ENCODE measurements around the gene KIFC3.
"Not testable (repeated sequence)": the region's sequence is repeated elsewhere in the genome, so short reads cannot be mapped to it uniquely, and the experiment has no call there.

The KIFC3 gene

DNA sequence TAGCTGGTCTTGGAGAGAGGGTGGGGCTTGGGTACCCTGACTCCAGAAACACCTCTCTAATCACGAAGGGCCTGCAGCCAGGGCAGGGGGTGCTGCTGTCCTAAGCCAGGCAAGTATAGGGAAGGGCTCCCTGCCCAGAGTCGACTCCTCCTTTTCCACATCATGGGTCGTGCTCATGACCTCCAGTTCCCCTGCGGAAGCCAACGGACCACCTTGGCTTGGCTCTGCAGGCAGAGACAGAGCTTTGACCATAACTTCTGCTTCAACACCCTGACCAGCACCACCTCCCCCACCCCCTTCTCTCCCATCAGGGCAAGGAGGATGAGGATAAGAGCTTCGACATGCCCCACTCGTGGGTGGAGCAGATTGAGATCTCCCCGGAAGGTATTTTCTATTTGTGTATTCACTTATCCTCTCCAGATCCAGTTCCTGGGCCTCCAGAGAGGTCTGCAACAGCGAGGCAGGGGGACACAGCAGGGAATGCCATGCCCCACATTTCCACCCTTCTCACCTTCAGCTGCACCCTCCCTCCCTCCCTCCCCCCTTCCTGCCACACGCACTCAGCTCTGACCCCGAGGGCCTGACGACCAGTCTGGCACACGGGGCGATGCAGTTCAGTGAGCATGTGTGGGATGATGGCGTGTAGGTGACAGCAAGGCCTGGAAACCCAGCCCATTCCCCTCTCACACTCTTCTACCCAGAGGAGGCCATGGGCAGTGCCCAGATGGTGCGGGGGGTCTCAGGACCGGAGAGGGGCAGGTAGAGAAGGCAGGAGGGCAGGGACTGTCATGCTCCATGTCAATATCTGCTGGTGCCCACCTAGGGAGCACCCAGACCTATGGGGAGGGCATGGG, 80.7 kb downstream of the KIFC3 start:
- no peak for DNase-seq (ENCODE audit: low read depth)

DNA sequence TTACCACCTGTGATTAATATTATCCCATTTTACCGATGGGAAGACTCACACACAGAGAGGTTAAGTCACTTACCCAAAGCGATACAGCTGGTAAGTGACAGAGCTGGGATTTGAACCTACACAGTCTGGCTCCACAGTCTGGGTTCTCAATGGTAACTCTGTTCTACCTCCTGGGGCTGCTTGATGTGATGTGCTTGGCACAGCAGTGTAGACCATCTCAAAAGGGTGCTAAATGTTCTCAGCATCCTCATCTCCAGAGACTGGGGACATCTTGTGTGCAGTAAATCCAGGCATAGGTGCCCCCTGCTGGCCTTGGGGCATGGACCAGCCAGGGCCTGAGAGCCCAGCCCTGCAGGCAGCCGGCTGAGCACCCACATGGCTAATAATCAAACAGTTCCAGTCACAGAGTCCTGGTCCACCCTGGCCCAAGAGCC, 82.1 kb downstream of the KIFC3 start:
- peak; percentile 44 for DNase-seq (ENCODE audit: low read depth)

DNA sequence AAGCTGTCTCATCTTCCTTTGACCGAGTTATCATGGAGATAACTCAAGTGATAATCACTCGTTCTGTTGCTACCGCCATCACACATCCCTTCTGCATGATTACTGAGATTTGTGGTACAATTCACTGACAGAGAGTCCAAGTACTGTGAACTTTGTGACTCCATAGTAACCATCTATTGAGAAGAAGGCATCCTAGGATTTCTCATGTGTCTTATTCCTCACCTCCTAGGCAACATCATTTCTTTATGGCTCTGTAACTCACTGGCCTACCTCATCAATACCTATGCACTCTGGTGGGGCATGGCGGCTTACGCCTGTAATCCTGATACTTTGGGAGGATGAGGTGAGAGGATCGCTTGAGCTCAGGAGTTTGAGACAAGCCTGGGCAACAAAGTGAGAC, 88.2 kb downstream of the KIFC3 start:
- DNase-seq (ENCODE audit: low read depth): no peak

DNA sequence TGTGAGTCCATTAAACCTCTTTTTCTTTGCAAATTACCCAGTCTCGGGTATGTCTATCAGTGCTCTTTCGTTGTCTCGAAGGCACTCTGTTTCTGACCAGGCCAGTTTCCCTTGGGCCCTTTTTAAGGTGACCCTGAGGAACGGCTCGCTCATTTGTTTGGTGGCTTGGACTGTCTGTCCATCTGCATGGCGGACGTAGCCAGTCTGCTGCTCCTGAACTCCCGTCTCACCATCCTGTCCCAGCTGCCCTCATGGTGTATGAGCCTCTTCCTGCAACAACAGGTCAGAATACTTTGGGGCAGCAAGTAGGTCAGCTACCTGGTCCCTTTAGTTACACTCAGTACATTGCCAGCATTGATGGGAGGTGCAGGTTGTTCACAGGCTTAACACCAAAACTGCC, 88.7 kb downstream of the KIFC3 start:
- no peak for DNase-seq (ENCODE audit: low read depth)

DNA sequence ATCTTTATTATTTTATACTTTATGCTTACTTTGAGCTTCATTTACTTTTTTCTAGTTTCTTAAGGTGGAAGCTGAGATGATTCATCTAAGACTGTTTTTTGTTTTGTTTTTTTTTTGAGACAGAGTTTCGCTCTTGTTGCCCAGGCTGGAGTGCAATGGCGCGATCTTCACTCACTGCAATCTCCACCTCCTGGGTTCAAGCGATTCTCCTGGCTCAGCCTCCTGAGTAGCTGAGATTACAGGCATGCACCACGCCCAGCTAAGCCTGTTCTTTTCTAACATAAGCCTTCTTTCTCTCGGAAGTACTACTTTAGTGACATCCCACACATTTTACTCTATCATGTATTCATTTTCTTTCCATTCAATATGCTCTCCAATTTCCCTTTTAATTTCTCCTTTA, 89.7 kb downstream of the KIFC3 start:
- DNase-seq (ENCODE audit: low read depth): not testable (repeated sequence)

DNA sequence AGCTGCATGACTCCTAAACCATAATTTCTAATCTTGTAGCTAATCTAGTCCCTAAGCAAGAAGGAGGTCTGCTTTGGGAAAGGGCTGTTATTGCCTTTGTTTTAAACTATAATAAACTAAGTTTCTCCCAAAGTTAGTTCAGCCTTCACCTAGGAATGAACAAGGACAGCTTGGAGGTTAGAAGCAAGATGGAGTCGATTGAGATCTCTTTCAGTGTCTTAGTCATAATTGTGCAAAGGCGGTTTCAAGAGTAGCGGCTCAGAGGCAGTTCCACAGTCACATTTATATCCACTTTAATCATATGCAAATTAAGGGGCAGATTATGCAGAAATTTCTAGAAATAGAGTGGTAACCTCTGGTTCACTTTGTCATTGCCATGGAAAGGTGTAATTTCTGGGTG, 90.3 kb downstream of the KIFC3 start:
- DNase-seq (ENCODE audit: low read depth): no peak

DNA sequence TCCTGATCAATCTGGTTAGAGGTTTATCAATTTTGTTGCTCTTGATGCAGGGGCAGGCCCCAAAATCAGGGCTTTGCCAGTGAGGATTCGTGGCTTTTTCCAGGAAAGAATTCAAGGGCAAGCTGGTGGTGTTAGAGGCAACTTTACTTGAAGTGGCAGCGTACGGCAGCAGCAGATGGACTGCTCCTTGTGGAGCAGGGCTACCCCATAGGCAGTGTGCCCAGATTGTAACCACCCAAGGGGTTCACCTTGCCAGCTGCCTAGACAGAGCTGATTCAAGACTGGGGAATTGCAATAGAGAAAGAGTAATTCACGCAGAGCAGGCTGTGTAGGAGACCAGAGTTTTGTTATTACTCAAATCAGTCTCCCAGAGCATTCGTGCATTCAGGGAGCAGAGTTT, 90.9 kb downstream of the KIFC3 start:
- DNase-seq (ENCODE audit: low read depth): no peak

DNA sequence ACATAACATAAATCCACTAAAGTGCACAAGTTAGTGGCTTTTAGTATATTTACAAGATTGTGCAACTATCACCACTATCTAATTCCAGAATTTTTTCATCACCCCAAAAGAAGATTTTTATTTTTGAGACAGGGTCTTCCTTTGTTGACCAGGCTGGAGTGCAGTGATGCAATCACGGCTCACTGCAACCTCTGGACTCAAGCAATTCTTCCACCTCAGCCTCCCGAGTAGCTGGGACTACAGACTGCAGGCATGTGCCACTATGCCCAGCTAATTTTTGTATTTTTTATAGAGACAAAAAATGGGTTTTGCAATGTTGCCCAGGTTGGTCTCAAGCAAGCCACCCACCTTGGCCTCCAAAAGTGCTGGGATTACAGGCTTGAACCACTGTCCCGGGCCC, 92.6 kb downstream of the KIFC3 start:
- no peak for DNase-seq (ENCODE audit: low read depth)
